ENCODE data around the gene CDC42BPB. TPM values are rescaled to one million over a fixed set of nuclear protein-coding genes. Genes with fewer than 3 reads are reported as not detected.

Gene CDC42BPB
- total RNA-seq, 4 donors from 2014 or later: 85.3 to 174 (median 101) TPM

- 92 to 96% methylated on average over 13 of the region's 13 CpGs for WGBS, 2 donors
- intact Hi-C loops (cut with DNase I; ENCODE audit: low total_unique reads): no loop called here
- no peak for DNase-seq (ENCODE audit: low spot score in 2 of 2)
- no peak overlapping the region for H3K4me3 ChIP-seq (ENCODE audit: low read depth, poor library complexity, severe bottlenecking)
- TF ChIP-seq POLR2A (IDR thresholded peaks at IDR 0.05): no peak
- TF ChIP-seq, protein P1, sequence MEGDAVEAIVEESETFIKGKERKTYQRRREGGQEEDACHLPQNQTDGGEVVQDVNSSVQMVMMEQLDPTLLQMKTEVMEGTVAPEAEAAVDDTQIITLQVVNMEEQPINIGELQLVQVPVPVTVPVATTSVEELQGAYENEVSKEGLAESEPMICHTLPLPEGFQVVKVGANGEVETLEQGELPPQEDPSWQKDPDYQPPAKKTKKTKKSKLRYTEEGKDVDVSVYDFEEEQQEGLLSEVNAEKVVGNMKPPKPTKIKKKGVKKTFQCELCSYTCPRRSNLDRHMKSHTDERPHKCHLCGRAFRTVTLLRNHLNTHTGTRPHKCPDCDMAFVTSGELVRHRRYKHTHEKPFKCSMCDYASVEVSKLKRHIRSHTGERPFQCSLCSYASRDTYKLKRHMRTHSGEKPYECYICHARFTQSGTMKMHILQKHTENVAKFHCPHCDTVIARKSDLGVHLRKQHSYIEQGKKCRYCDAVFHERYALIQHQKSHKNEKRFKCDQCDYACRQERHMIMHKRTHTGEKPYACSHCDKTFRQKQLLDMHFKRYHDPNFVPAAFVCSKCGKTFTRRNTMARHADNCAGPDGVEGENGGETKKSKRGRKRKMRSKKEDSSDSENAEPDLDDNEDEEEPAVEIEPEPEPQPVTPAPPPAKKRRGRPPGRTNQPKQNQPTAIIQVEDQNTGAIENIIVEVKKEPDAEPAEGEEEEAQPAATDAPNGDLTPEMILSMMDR (IDR thresholded peaks at IDR 0.05): no peak
These were observed 89.0 kb downstream of the CDC42BPB start for GRCh38 chr14:102968306-102968705.

DNA sequence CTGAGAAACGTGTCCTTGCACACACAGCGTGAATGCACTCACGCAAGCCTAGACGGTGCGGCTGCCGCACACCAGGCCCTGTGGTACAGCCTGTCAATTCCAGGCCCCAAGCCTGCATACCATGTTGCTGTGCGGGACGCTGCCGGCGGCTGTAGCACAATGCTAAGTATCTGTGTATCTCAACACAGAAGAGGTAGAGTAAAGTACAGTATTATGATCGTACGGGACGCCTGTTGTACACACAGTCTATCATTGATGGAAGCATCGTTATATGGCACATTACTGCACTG lies 89.9 kb downstream of the CDC42BPB start:
- no peak for TF ChIP-seq POLR2A (IDR thresholded peaks at IDR 0.05)
- TF ChIP-seq, protein P1 (IDR thresholded peaks at IDR 0.05): no peak
- no peak overlapping the region for H3K4me3 ChIP-seq (ENCODE audit: low read depth, poor library complexity, severe bottlenecking)
- intact Hi-C loops (cut with DNase I; ENCODE audit: low total_unique reads): no loop called here
- no peak for DNase-seq (ENCODE audit: low spot score in 2 of 2)
- 92 to 93% methylated on average over 14 of the region's 14 CpGs for WGBS, 2 donors

- no peak for DNase-seq (ENCODE audit: low spot score in 2 of 2)
- H3K4me3 ChIP-seq (ENCODE audit: low read depth, poor library complexity, severe bottlenecking): no peak overlapping the region
- TF ChIP-seq, protein P1 (IDR thresholded peaks at IDR 0.05): no peak
- TF ChIP-seq POLR2A (IDR thresholded peaks at IDR 0.05): no peak
- intact Hi-C loops (cut with DNase I; ENCODE audit: low total_unique reads): no loop called here
- 83 to 93% methylated on average over 21 of the region's 21 CpGs for WGBS, 2 donors
These were observed 90.5 kb downstream of the CDC42BPB start for GRCh38 chr14:102966681-102967505.

DNA sequence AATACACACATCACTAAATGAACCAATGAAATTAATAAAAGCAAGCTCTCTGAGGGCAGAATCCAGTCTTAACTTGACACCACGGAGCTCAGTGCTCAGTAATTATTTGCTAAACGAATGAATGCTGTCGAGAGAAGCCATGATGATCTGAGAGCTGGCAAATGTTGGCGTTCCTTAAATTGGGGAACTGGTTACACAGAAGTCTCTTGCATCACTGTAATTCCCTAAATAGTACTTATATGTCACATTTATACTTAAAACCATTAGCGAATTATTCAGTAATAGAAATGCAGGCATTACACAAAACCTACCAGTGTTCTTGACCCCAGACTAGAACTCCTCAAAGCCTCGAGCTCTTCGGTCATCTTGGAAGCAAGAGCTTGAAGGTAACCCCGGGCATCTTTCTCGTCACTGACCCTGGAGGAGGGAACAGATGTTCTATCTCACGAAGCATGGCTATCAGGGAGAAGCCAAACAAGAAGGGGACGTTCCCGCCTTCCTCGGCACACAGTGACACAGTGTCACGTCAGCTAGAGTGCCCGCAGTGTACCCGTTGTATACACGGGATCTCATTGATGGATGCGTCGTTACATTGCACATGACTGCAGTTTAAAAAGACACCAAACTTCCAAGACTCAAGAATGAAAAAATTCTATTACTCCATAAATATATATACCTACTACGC lies 91.2 kb downstream of the CDC42BPB start:
- no peak for TF ChIP-seq POLR2A (IDR thresholded peaks at IDR 0.05)
- TF ChIP-seq, protein P1 (IDR thresholded peaks at IDR 0.05): no peak
- intact Hi-C loops (cut with DNase I; ENCODE audit: low total_unique reads): no loop called here
- no peak for DNase-seq (ENCODE audit: low spot score in 2 of 2)
- WGBS, 2 donors: 91 to 95% methylated on average over 20 of the region's 20 CpGs
- no peak overlapping the region for H3K4me3 ChIP-seq (ENCODE audit: low read depth, poor library complexity, severe bottlenecking)

GRCh38 chr14:102965282-102965681 lies 92.1 kb downstream of the CDC42BPB start:
- intact Hi-C loops (cut with DNase I; ENCODE audit: low total_unique reads): no loop called here
- 82 to 88% methylated on average over 3 of the region's 3 CpGs for WGBS, 2 donors
- TF ChIP-seq POLR2A (IDR thresholded peaks at IDR 0.05): no peak
- TF ChIP-seq, protein P1 (IDR thresholded peaks at IDR 0.05): no peak
- no peak for DNase-seq (ENCODE audit: low spot score in 2 of 2)
- H3K4me3 ChIP-seq (ENCODE audit: low read depth, poor library complexity, severe bottlenecking): no peak overlapping the region

Measured in lower leg skin (tissue), 4 donors.